ENCODE measurements around the gene TEN1.

The TEN1 gene

DNA sequence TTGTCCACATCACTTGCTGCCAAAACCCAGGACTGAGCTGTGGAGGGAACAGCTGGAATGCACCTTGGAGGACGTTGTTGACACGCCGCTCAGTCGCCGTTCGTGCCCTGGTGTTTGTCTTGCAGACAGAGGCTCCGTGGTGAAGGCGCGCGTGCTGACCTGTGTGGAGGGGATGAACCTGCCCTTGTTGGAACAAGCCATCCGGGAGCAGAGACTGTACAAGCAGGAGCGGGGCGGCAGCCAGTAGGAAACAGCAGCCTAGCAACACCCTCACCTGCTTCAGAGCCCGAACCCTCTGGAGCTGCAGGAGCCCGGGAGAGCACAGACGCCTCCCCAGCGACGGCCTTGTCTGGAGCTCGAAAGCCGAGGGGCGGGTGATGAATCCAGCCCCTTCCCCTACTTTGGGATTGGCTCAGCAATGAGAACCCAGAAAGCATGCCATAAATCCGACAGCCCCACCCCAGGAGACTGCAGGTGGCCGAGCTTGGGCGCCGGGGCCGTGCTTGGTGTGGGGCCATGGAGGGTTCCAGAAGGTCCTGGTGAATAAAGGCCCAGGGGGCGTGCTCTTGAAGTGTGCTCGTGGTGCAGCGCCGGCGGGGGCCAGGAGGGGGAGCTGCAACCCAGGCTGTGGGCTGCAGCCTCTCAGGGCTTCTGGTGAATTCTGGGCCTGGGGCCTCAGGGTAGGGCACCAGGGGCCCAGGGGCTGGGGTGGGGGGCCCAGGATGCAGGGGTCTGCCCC is 21.1 kb downstream of the TEN1 start (continued):
- TF ChIP-seq ZNF248 (tag by site-specific recombination; IDR thresholded peaks at IDR 0.05) = no peak
- TF ChIP-seq GLI2 (tag by site-specific recombination; IDR thresholded peaks at IDR 0.05; ENCODE audit: borderline replicate concordance, low read depth) = no peak
- TF ChIP-seq ZNF660 (tag by site-specific recombination; IDR thresholded peaks at IDR 0.05) = no peak
- TF ChIP-seq ZFHX2 (tag by site-specific recombination; conservative IDR thresholded peaks at IDR 0.05) = no peak
- no peak for TF ChIP-seq ZNF19 (tag by site-specific recombination; IDR thresholded peaks at IDR 0.05; ENCODE audit: low read depth)
- TF ChIP-seq GLIS1 (tag by site-specific recombination; IDR thresholded peaks at IDR 0.05) = peak; percentile 64; the same call in 1 of the 2 replicates
- TF ChIP-seq ZNF302 (tag by site-specific recombination; IDR thresholded peaks at IDR 0.05; ENCODE audit: low read depth) = no peak
- peak; percentile 78 for TF ChIP-seq CTCF (tag by site-specific recombination; IDR thresholded peaks at IDR 0.05)
- TF ChIP-seq ZNF433 (tag by site-specific recombination; IDR thresholded peaks at IDR 0.05; ENCODE audit: low read depth) = no peak
- no peak for TF ChIP-seq ZBTB8A (tag by site-specific recombination; IDR thresholded peaks at IDR 0.05)
- no peak for TF ChIP-seq ZNF223 (tag by site-specific recombination; IDR thresholded peaks at IDR 0.05)
- no peak for TF ChIP-seq FEZF1 (tag by site-specific recombination; IDR thresholded peaks at IDR 0.05)
- no peak for TF ChIP-seq PBX3 (CRISPR knock-in tag; IDR thresholded peaks at IDR 0.05)
- TF ChIP-seq PRDM10 (tag by site-specific recombination; IDR thresholded peaks at IDR 0.05) = no peak
- TF ChIP-seq ZNF24 (tag by site-specific recombination; IDR thresholded peaks at IDR 0.05) = no peak
- TF ChIP-seq, protein P1, sequence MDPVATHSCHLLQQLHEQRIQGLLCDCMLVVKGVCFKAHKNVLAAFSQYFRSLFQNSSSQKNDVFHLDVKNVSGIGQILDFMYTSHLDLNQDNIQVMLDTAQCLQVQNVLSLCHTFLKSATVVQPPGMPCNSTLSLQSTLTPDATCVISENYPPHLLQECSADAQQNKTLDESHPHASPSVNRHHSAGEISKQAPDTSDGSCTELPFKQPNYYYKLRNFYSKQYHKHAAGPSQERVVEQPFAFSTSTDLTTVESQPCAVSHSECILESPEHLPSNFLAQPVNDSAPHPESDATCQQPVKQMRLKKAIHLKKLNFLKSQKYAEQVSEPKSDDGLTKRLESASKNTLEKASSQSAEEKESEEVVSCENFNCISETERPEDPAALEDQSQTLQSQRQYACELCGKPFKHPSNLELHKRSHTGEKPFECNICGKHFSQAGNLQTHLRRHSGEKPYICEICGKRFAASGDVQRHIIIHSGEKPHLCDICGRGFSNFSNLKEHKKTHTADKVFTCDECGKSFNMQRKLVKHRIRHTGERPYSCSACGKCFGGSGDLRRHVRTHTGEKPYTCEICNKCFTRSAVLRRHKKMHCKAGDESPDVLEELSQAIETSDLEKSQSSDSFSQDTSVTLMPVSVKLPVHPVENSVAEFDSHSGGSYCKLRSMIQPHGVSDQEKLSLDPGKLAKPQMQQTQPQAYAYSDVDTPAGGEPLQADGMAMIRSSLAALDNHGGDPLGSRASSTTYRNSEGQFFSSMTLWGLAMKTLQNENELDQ (tag by site-specific recombination; IDR thresholded peaks at IDR 0.05; ENCODE audit: low read depth) = no peak
- no peak for TF ChIP-seq ZSCAN23 (tag by site-specific recombination; IDR thresholded peaks at IDR 0.05)
